GM12878 (cell line): ENCODE data around the gene PHF2. TPM values are rescaled to one million over a fixed set of nuclear protein-coding genes. Genes with fewer than 3 reads are reported as not detected.

ENCODE experiments used
- EGR1 ChIP-seq, 2 experiments: IDR thresholded peaks; 1 replicate in 1 of 2; 2 replicates in 1 of 2; pipeline ENCODE4 v1.6.1; 2011 to 2012; ENCODE audit warnings: low read depth in 2 of 2, low read length in 2 of 2, borderline replicate concordance in 1 of 2, mild to moderate bottlenecking in 1 of 2, moderate library complexity in 1 of 2
- FOXK2 ChIP-seq: fragments of 450-650 bp; IDR thresholded peaks from 2 replicates; pipeline ENCODE4 v1.6.1; 2017; ENCODE audit warnings: mild to moderate bottlenecking, moderate library complexity
- NR2C2 ChIP-seq: IDR thresholded peaks from 2 replicates; pipeline ENCODE4 v1.6.1; 2011; ENCODE audit warnings: borderline replicate concordance, low read depth; ENCODE audit not compliant: control insufficient read depth, insufficient read length
- ZBED1 ChIP-seq: IDR thresholded peaks from 2 replicates; pipeline ENCODE4 v1.6.1; 2016; ENCODE audit warnings: borderline replicate concordance
- polyA plus RNA-seq, 11 experiments: library from polyadenylated mRNA; depleted of rRNA in 4 of 11; unstranded in 6 of 11; stranded (reverse) in 5 of 11; fragments of >200 nt; fragmentation: Nextera tagmentation in 4 of 11; fragmentation: Illumina TruSeq in 1 of 11; extraction: Ambion mirVana in 4 of 11; extraction: Trizol in 1 of 11; gene quantifications; 1 replicate in 1 of 11; 2 replicates in 10 of 11; pipeline versions ENCODE4 v1.2.1 to v1.2.3, GENCODE V29; 2011 to 2016; ENCODE audit warnings: inconsistent platforms in 2 of 11, missing spikeins in 2 of 11, low read depth in 1 of 11
- total RNA-seq, 4 experiments: library from RNA; depleted of rRNA in 3 of 4; stranded (reverse); fragments of >200 nt in 3 of 4; fragmentation: Illumina TruSeq in 1 of 4; extraction: Trizol in 1 of 4; gene quantifications; 2 replicates each; pipeline versions ENCODE4 v1.2.1 to v1.2.3, GENCODE V29; 2013 to 2021
- TF ChIP-seq, protein P1 (sequence below): fragments of 450-650 bp; formaldehyde crosslinking; IDR thresholded peaks from 2 replicates; pipeline ENCODE4 v1.5.0; 2022; ENCODE audit warnings: mild to moderate bottlenecking, missing genetic modification characterization
- TF ChIP-seq, protein P2 (sequence below): fragments of 450-650 bp; formaldehyde crosslinking; IDR thresholded peaks from 2 replicates; pipeline ENCODE4 v1.4.0; 2022; ENCODE audit warnings: mild to moderate bottlenecking, moderate library complexity

Gene PHF2
- total and polyA plus RNA-seq, 10 of the 15 experiments (the other 5 are each of a cell fraction or from before 2014, with no cell fraction given) = 0.34 to 13.3 (median 5.5) TPM

DNA sequence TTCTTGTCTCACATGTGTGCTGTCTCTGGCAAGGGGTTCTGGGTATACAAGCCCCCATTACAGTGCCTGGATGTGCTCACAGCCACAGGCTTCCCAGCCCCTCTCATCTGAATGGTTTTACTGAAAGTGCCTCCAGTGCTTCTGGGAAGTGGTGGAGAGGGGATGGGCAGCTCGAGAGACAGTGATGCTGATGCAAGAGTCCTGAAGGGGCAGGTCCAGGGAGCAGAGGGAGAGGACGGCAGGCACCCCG, 93.5 kb downstream of the PHF2 start (continued):
- TF ChIP-seq, protein P1, sequence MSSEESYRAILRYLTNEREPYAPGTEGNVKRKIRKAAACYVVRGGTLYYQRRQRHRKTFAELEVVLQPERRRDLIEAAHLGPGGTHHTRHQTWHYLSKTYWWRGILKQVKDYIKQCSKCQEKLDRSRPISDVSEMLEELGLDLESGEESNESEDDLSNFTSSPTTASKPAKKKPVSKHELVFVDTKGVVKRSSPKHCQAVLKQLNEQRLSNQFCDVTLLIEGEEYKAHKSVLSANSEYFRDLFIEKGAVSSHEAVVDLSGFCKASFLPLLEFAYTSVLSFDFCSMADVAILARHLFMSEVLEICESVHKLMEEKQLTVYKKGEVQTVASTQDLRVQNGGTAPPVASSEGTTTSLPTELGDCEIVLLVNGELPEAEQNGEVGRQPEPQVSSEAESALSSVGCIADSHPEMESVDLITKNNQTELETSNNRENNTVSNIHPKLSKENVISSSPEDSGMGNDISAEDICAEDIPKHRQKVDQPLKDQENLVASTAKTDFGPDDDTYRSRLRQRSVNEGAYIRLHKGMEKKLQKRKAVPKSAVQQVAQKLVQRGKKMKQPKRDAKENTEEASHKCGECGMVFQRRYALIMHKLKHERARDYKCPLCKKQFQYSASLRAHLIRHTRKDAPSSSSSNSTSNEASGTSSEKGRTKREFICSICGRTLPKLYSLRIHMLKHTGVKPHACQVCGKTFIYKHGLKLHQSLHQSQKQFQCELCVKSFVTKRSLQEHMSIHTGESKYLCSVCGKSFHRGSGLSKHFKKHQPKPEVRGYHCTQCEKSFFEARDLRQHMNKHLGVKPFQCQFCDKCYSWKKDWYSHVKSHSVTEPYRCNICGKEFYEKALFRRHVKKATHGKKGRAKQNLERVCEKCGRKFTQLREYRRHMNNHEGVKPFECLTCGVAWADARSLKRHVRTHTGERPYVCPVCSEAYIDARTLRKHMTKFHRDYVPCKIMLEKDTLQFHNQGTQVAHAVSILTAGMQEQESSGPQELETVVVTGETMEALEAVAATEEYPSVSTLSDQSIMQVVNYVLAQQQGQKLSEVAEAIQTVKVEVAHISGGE (CRISPR knock-in tag) = no peak
- TF ChIP-seq, protein P2, sequence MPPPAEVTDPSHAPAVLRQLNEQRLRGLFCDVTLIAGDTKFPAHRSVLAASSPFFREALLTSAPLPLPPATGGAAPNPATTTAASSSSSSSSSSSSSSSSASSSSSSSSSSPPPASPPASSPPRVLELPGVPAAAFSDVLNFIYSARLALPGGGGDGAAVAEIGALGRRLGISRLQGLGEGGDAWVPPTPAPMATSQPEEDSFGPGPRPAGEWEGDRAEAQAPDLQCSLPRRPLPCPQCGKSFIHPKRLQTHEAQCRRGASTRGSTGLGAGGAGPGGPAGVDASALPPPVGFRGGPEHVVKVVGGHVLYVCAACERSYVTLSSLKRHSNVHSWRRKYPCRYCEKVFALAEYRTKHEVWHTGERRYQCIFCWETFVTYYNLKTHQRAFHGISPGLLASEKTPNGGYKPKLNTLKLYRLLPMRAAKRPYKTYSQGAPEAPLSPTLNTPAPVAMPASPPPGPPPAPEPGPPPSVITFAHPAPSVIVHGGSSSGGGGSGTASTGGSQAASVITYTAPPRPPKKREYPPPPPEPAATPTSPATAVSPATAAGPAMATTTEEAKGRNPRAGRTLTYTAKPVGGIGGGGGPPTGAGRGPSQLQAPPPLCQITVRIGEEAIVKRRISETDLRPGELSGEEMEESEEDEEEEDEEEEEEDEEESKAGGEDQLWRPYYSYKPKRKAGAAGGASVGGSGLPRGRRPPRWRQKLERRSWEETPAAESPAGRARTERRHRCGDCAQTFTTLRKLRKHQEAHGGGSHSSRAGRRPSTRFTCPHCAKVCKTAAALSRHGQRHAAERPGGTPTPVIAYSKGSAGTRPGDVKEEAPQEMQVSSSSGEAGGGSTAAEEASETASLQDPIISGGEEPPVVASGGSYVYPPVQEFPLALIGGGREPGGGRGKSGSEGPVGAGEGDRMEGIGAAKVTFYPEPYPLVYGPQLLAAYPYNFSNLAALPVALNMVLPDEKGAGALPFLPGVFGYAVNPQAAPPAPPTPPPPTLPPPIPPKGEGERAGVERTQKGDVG (CRISPR knock-in tag) = no peak
- TF ChIP-seq EGR1 (IDR thresholded peaks at IDR 0.05; ENCODE audit: borderline replicate concordance in 1 of 2, low read depth in 2 of 2, low read length in 2 of 2) (no peak), NR2C2 (no peak), ZBED1 (no peak), FOXK2 (no peak)
